GM21737 (cell line): Measurements from ENCODE around the gene SHFL.

Experiments used
- ATAC-seq: cut with Tn5 transposase; IDR thresholded peaks from one replicate; pipeline ENCODE4 v1.9.1; 2021; ENCODE audit warnings: mild to moderate bottlenecking, moderate library complexity; ENCODE audit not compliant: unreplicated experiment

The SHFL gene

GRCh38 chr19:10132905-10133304 is 46.8 kb downstream of the SHFL start:
- ATAC-seq: no peak

GRCh38 chr19:10133596-10133995 is 47.5 kb downstream of the SHFL start:
- no peak for ATAC-seq

GRCh38 chr19:10134040-10134439 is 47.9 kb downstream of the SHFL start:
- no peak for ATAC-seq

GRCh38 chr19:10135551-10136334 is 49.6 kb downstream of the SHFL start:
- ATAC-seq: no peak

GRCh38 chr19:10136936-10137335 is 50.8 kb downstream of the SHFL start:
- no peak for ATAC-seq

- no peak for ATAC-seq
Observed at GRCh38 chr19:10137751-10138682, 51.9 kb downstream of the SHFL start.

- no peak for ATAC-seq
Observed at GRCh38 chr19:10138879-10139795, 53.0 kb downstream of the SHFL start.

GRCh38 chr19:10139952-10140351 is 53.8 kb downstream of the SHFL start:
- no peak for ATAC-seq

GRCh38 chr19:10141479-10141878 is 55.4 kb downstream of the SHFL start:
- no peak for ATAC-seq

GRCh38 chr19:10141973-10142372 is 55.9 kb downstream of the SHFL start:
- ATAC-seq: no peak
